BLaER1 (cell line): ENCODE measurements around the gene TUBGCP5.
"Not testable (repeated sequence)": the region's sequence is repeated elsewhere in the genome, so short reads cannot be mapped to it uniquely, and the experiment has no call there.

Experiments used
- H3K27ac ChIP-seq: shearing (Covaris generic); formaldehyde crosslinking; 2 replicates; pipeline ENCODE4 v1.8.1; 2022
- H3K27me3 ChIP-seq: shearing (Covaris generic); formaldehyde crosslinking; 2 replicates; pipeline ENCODE4 v1.8.1; 2022
- H3K36me3 ChIP-seq: shearing (Covaris generic); formaldehyde crosslinking; 2 replicates; pipeline ENCODE4 v1.8.1; 2022
- H3K4me1 ChIP-seq: shearing (Covaris generic); formaldehyde crosslinking; 2 replicates; pipeline ENCODE4 v1.8.1; 2022
- H3K4me2 ChIP-seq: shearing (Covaris generic); formaldehyde crosslinking; 2 replicates; pipeline ENCODE4 v1.8.1; 2022
- H3K4me3 ChIP-seq: shearing (Covaris generic); formaldehyde crosslinking; 2 replicates; pipeline ENCODE4 v1.8.1; 2022
- H3K9ac ChIP-seq: shearing (Covaris generic); formaldehyde crosslinking; 2 replicates; pipeline ENCODE4 v1.8.1; 2022
- H3K9me3 ChIP-seq: shearing (Covaris generic); formaldehyde crosslinking; 2 replicates; pipeline ENCODE4 v1.8.1; 2022
- H4K20me1 ChIP-seq: shearing (Covaris generic); formaldehyde crosslinking; 2 replicates; pipeline ENCODE4 v1.8.1; 2022
- Cebpa-rat ChIP-seq: shearing (Covaris generic); IDR thresholded peaks from 2 replicates; pipeline ENCODE4 v1.8.1; 2022

Gene TUBGCP5

GRCh38 chr15:23039143-23039916, at the start of gene TUBGCP5:
TUBGCP5 (minus strand) TSS chr15:23039569; CDS start chr15:23039543, 26 bp downstream.
- peaks cover 23% of the 10 kb centered on the region for H3K36me3 ChIP-seq

GRCh38 chr15:23083115-23083514, 43.7 kb upstream of the TUBGCP5 start:
- no peaks in the 10 kb centered on the region for H3K9me3 ChIP-seq
- no peaks in the 10 kb centered on the region for H3K27me3 ChIP-seq
- H3K4me1 ChIP-seq: peaks cover 19% of the 10 kb centered on the region
- H4K20me1 ChIP-seq: no peaks in the 10 kb centered on the region
- no peak overlapping the region for H3K9ac ChIP-seq
- no peak overlapping the region for H3K27ac ChIP-seq
- H3K4me2 ChIP-seq: no peak overlapping the region
- H3K4me3 ChIP-seq: no peak overlapping the region
- no peaks in the 10 kb centered on the region for H3K36me3 ChIP-seq
- no peak for TF ChIP-seq Cebpa-rat

More at GRCh38 chr15:23039143-23039916, at the start of gene TUBGCP5:
- H3K4me1 ChIP-seq: peaks cover 17% of the 10 kb centered on the region
- peak within 1 kb of the TSS; percentile 94 for H3K9ac ChIP-seq
- no peaks in the 10 kb centered on the region for H3K27me3 ChIP-seq
- no peak for TF ChIP-seq Cebpa-rat
- peak within 1 kb of the TSS; percentile 81 for H3K4me3 ChIP-seq
- H3K9me3 ChIP-seq: peaks cover 3% of the 10 kb centered on the region; the same call in 1 of the 2 replicates
- peak within 1 kb of the TSS; percentile 92 for H3K27ac ChIP-seq
- peak within 1 kb of the TSS; percentile 89 for H3K4me2 ChIP-seq
- no peaks in the 10 kb centered on the region for H4K20me1 ChIP-seq

GRCh38 chr15:23081996-23082737, 42.8 kb upstream of the TUBGCP5 start:
- H3K36me3 ChIP-seq: not testable (repeated sequence)
- H3K4me2 ChIP-seq: peak overlapping the region; percentile 70

GRCh38 chr15:23081271-23081670, 41.9 kb upstream of the TUBGCP5 start:
- Histone ChIP-seq H3K4me3 (no peak overlapping the region), H3K4me2 (peak overlapping the region; percentile 70), H3K27me3 (no peaks in the 10 kb centered on the region), H3K9me3 (no peaks in the 10 kb centered on the region), H4K20me1 (no peaks in the 10 kb centered on the region), H3K27ac (no peak overlapping the region), H3K36me3 (no peaks in the 10 kb centered on the region), H3K4me1 (peaks cover 19% of the 10 kb centered on the region), H3K9ac (no peak overlapping the region)
- TF ChIP-seq Cebpa-rat: no peak

More at GRCh38 chr15:23081996-23082737, 42.8 kb upstream of the TUBGCP5 start:
- not testable (repeated sequence) for H3K27me3 ChIP-seq, H4K20me1 ChIP-seq, H3K9ac ChIP-seq, H3K4me3 ChIP-seq, H3K27ac ChIP-seq, H3K9me3 ChIP-seq
- peaks cover 19% of the 10 kb centered on the region for H3K4me1 ChIP-seq

GRCh38 chr15:23079766-23080165, 40.4 kb upstream of the TUBGCP5 start:
- H3K4me2 ChIP-seq: no peak overlapping the region
- no peaks in the 10 kb centered on the region for H4K20me1 ChIP-seq
- H3K9ac ChIP-seq: no peak overlapping the region
- no peaks in the 10 kb centered on the region for H3K36me3 ChIP-seq
- H3K9me3 ChIP-seq: no peaks in the 10 kb centered on the region
- no peak for TF ChIP-seq Cebpa-rat
- H3K27ac ChIP-seq: no peak overlapping the region
- H3K27me3 ChIP-seq: no peaks in the 10 kb centered on the region
- H3K4me1 ChIP-seq: peaks cover 19% of the 10 kb centered on the region
- no peak overlapping the region for H3K4me3 ChIP-seq

- Histone ChIP-seq H3K9ac (no peak overlapping the region), H4K20me1 (no peaks in the 10 kb centered on the region), H3K4me2 (no peak overlapping the region), H3K4me3 (no peak overlapping the region), H3K36me3 (no peaks in the 10 kb centered on the region), H3K9me3 (no peaks in the 10 kb centered on the region), H3K27ac (no peak overlapping the region), H3K4me1 (peaks cover 7% of the 10 kb centered on the region), H3K27me3 (no peaks in the 10 kb centered on the region)
- no peak for TF ChIP-seq Cebpa-rat
These were observed 36.6 kb upstream of the TUBGCP5 start for GRCh38 chr15:23075927-23076326.

GRCh38 chr15:23074684-23075083, 35.3 kb upstream of the TUBGCP5 start:
- TF ChIP-seq Cebpa-rat: no peak
- Histone ChIP-seq H3K4me3 (no peak overlapping the region), H3K4me2 (no peak overlapping the region), H3K36me3 (no peaks in the 10 kb centered on the region), H3K27me3 (no peaks in the 10 kb centered on the region), H3K27ac (no peak overlapping the region), H3K4me1 (no peaks in the 10 kb centered on the region), H3K9me3 (no peaks in the 10 kb centered on the region), H3K9ac (no peak overlapping the region), H4K20me1 (no peaks in the 10 kb centered on the region)

GRCh38 chr15:23073890-23074646, 34.7 kb upstream of the TUBGCP5 start:
- Histone ChIP-seq H3K9me3 (peaks cover 3% of the 10 kb centered on the region), H3K27ac (no peak overlapping the region), H3K4me2 (no peak overlapping the region), H4K20me1 (no peaks in the 10 kb centered on the region), H3K4me1 (no peaks in the 10 kb centered on the region), H3K36me3 (no peaks in the 10 kb centered on the region), H3K27me3 (no peaks in the 10 kb centered on the region), H3K4me3 (no peak overlapping the region), H3K9ac (no peak overlapping the region)
- TF ChIP-seq Cebpa-rat: no peak

- H3K4me1 ChIP-seq: no peaks in the 10 kb centered on the region
- no peak overlapping the region for H3K27ac ChIP-seq
- no peak overlapping the region for H3K4me2 ChIP-seq
- no peaks in the 10 kb centered on the region for H4K20me1 ChIP-seq
- no peak for TF ChIP-seq Cebpa-rat
- no peak overlapping the region for H3K9ac ChIP-seq
- no peaks in the 10 kb centered on the region for H3K27me3 ChIP-seq
- H3K36me3 ChIP-seq: no peaks in the 10 kb centered on the region
- peaks cover 18% of the 10 kb centered on the region for H3K9me3 ChIP-seq
- H3K4me3 ChIP-seq: no peak overlapping the region
These were observed 33.3 kb upstream of the TUBGCP5 start for GRCh38 chr15:23072633-23073032.
